Fibroblast of lung (primary cell): ENCODE results near the gene EFNA5.

Source experiments
- EZH2 ChIP-seq: IDR thresholded peaks from 2 replicates; pipeline ENCODE4 v1.5.1; 2012; ENCODE audit warnings: low read length, control low read depth, mild to moderate bottlenecking; ENCODE audit errors: missing control alignments
- TF ChIP-seq, protein P1 (sequence below), 2 donors: IDR thresholded peaks in 1 of 2; conservative IDR thresholded peaks in 1 of 2; 1 replicate in 1 of 2; 2 replicates in 1 of 2; pipeline ENCODE4 v1.5.1; 2011 to 2012; ENCODE audit warnings: low read length in 2 of 2, control low read depth in 1 of 2, inconsistent platforms in 1 of 2, low read depth in 1 of 2, mild to moderate bottlenecking in 1 of 2

DNA sequence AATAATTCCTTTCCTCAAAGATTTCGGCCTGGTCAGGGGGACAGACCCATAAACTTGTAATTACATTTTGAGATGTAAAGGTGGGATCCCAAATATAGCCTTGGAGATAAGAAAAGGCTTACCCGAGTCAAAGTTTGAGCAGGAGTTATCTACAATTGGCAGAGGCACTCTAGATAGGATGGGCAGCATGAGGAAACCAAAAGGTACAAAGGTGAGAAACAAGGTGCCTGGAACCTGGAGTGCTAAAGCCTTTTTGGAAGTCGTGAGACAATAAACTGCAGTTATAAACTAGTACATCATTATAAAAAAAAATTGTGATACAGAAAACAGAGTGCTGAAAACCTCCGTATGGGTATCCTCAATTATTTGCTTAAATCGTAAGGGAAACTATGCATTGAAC is 212.4 kb downstream of the EFNA5 start:
- no peak for TF ChIP-seq EZH2
- TF ChIP-seq, protein P1, sequence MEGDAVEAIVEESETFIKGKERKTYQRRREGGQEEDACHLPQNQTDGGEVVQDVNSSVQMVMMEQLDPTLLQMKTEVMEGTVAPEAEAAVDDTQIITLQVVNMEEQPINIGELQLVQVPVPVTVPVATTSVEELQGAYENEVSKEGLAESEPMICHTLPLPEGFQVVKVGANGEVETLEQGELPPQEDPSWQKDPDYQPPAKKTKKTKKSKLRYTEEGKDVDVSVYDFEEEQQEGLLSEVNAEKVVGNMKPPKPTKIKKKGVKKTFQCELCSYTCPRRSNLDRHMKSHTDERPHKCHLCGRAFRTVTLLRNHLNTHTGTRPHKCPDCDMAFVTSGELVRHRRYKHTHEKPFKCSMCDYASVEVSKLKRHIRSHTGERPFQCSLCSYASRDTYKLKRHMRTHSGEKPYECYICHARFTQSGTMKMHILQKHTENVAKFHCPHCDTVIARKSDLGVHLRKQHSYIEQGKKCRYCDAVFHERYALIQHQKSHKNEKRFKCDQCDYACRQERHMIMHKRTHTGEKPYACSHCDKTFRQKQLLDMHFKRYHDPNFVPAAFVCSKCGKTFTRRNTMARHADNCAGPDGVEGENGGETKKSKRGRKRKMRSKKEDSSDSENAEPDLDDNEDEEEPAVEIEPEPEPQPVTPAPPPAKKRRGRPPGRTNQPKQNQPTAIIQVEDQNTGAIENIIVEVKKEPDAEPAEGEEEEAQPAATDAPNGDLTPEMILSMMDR (conservative IDR thresholded peaks at IDR 0.05 in 1 of 2, IDR thresholded peaks at IDR 0.05 in 1 of 2; ENCODE audit: low read depth in 1 of 2, low read length in 2 of 2): no peak
